Fibroblast of skin of scalp (primary cell): Measurements from ENCODE around the gene HIRA.
"Not testable (repeated sequence)": the region's sequence is repeated elsewhere in the genome, so short reads cannot be mapped to it uniquely, and the experiment has no call there.

Experiments used
- DNase-seq: peaks from one replicate; pipeline ENCODE4 v3.0.0-alpha.2; 2013

The HIRA gene

DNA sequence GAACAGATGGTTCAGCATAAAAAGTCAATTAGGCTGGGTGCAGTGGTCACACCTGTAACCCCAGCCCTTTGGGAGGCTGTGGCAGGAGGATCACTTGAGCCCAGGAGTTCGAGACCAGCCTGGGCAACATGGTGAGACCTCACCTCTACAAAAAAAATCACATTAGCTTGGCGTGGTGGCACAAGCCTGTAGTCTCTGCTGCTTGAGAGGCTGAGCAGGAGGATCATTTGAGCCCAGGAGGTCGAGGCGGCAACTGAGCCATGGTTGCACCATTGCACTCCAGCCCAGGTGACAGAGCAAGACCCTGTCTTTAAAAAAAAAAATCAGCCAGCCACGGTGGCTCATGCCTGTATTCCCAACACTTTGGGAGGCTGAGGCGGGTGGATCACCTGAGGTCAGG lies 108.1 kb downstream of the HIRA start:
- DNase-seq, result not testable (repeated sequence)

DNA sequence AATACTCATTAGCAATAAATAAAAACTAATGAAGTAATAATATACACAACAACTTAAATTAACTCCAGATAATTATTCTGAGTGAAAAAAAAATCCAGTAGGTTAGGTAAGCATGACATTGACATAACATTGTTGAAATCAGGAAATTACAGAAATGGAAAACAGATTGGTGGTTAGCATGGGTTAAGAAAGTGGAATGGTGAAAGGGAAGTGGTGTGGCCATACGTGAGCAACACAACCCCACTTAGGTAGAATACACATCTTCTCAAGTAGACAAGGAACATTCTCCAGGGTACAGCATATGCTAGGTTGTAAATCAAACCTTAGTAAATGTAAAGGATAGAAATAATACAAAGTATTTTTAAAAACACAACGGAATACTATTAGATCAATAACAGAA lies 109.8 kb downstream of the HIRA start:
- DNase-seq, result no peak

- not testable (repeated sequence) for DNase-seq
Measured at GRCh38 chr22:19320136-19320535, 111.4 kb downstream of the HIRA start.

- DNase-seq, result no peak
Measured at GRCh38 chr22:19319281-19319680, 112.3 kb downstream of the HIRA start.

GRCh38 chr22:19317865-19318264 lies 113.7 kb downstream of the HIRA start:
- DNase-seq, result no peak

DNA sequence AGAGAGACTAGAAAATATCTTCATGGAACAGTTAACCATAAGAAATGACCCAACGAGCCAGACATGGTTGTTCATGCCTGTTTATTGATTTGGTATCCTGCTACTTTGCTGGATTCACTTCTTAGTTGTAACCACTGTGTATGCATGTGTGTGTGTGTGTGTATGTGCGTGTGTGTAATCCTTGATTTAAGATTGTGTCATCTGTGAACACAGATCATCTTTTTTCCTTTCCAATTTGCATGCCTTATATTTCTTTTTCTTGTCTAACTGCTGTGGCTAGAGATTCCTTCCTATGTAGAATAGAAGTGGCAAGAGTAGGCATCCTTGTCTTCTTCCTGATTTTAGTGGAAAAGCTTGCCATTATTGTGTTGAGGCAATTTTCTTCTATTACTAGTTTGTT lies 123.7 kb downstream of the HIRA start:
- no peak for DNase-seq

GRCh38 chr22:19306535-19306934 lies 125.0 kb downstream of the HIRA start:
- not testable (repeated sequence) for DNase-seq

DNA sequence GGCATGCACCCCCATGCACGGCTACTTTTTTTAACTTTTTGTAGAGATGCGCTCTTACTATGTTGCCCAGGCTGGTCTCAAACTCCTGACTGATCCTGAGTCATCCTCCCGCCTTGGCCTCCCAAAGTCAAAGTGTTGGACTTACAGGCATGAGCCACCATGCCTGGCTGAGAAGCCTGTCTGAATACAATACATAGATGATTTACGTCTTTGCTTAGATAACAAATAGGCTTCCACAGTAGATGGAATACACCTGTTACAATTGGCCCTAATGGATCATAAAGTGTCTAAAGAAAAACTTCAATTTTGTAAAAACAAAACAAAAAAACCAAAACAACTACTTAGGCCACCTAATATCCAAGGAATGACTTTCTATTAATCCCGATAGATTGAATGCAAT lies 127.0 kb downstream of the HIRA start:
- DNase-seq, result no peak

GRCh38 chr22:19303785-19304184 lies 127.7 kb downstream of the HIRA start:
- no peak for DNase-seq

- DNase-seq, result no peak
Measured at GRCh38 chr22:19295733-19296132, 135.8 kb downstream of the HIRA start.

DNA sequence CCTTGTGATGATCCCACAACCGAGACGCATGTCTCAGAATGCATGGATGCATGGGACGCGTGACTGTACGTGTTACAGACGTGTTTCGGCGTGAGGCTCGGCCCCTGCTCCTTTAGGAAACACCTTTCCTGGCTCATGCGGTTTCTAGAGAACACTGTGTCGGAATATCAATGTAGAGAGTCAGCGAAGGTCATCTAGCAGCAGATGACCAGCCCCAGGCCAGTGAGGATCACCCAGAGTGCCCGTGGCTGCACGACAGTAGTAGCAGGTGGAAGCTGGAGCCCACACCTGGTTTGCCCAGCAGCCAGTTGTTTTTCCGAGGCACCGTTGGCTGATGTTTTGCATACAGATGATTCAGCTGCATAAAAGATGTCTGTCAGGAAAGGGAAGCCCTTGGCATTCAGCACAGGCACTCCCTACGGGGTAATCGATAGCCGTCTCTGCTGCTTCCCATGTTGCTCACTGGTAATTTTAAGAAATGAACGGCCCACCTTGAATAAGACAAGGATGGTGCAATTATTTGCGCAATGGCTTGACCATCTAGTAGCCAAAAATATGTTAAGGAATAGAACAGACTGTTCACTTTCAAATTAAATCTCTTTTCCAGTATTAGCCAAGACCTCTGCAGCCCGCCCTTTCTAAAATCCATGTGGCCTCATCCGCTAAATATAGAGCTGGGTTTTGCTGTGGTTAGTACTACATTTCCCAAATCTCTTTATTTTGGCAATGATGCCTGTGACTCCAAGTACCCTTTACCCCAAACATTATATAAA lies 138.9 kb downstream of the HIRA start:
- DNase-seq, result peak; percentile 34

- peak; percentile 84 for DNase-seq
Measured at GRCh38 chr22:19291580-19292457, 139.7 kb downstream of the HIRA start, which contains the start of gene CLTCL1. TSS of gene CLTCL1 (minus strand) at chr22:19291719. CDS start at chr22:19291641, 78 bp downstream.

GRCh38 chr22:19291218-19291579 lies 140.3 kb downstream of the HIRA start:
- peak; percentile 31 for DNase-seq

DNA sequence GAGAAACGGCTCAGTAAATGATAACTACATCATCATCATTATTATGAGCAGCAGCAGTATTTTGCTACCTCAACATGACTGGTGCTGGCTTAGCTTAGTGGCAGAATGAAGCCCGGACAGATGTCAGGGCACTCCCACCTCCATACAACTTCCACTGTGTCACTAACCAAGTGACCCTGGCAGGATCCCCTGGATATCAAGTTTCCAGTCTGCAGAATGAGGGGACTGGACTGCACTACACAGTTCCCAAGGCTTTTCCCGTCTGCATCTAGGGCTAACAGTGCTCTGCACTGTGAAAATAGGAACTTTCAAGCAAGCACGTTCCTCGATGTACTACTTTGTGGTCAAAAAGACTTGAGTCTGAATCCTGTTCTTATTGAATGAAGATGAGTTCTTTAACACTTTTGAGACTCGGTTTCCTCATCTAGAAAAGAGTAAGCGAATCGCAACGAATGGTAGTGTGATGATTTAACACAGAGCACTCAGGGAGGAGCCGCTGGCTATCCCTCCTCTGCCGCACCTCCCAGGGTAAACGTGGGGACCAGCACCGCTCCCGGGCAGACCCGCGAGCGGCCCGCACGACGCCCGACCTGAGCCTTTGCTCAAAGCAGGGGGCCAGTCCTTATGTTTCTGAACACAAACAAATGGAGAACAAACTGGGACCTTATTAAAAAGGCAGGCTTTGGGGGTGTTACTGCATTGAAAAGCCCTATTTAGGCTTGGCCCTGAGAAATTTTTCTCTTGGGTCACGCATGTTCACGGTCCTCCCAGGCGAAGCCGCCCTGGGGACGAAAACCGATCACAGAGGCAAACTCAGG lies 140.9 kb downstream of the HIRA start:
- DNase-seq, result no peak

- DNase-seq, result peak; percentile 79
Measured at GRCh38 chr22:19289475-19290161, 141.9 kb downstream of the HIRA start.

DNA sequence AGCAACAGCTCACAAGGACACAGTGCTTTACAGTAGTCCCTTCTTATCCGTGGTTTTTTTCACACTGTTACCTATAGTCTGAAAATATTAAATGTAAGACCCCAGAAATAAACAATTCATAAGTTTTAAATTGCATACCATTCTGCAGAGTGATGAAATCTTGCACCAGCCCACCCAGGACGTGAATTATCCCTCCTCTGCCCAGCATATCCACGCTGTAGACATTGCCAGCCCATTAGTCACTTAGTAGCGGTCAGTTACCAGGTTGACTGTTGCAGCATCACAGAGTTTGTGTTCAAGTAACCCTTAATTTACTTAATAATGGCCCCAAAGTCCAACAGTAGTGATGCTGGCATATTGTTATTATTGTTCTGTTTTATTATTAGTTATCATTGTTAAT lies 143.6 kb downstream of the HIRA start:
- peak; percentile 83 for DNase-seq

GRCh38 chr22:19287076-19287707 lies 144.3 kb downstream of the HIRA start:
- peak; percentile 20 for DNase-seq

DNA sequence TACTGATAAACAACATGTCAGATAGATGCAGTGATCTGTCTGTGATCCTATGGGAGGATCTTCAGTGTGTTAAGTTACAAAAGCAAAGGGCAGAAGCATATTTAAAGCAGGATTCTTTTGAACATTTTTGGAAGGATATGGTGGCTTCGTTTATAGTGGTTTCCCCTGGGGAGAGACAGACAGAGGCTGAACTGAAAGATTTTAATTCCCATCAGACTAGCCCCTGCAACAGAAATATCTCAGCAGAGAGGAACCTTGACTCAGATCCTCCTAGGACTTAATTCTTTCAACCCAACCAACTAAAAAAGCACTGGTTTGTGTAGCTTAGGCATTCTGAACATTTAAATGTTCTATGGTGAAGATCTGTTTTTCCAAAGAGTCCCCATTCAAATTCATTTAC lies 145.7 kb downstream of the HIRA start:
- peak; percentile 41 for DNase-seq
